ENCODE data around the gene TMEM151A.

TMEM151A gene

DNA sequence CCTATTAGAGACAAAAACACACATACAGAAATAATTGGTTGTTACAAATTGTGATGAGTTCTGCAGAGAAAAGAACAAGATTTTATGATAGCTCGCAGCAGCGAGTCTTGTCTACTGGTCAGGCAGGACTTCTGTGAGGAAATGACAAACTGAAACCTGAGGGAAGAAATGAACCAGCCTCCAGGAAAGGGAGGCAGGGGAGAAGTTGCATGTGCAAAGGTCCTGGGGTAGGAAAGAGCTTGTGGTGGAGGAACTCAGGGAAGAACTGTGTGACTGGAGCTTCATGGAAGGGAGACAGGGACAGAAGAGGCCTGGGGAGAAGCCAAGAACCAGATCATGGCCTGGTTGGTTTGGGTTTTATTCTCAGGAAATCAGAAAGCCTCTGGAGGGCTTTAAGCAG, 32.5 kb upstream of the TMEM151A start:
- H3K9me3 ChIP-seq (ENCODE audit: control insufficient read depth in 1 of 2, low read length in 2 of 2), result no peaks in the 10 kb centered on the region
- H3K4me3 ChIP-seq (ENCODE audit: low read depth in 1 of 2, low read length in 2 of 2), result no peak overlapping the region
- no peak overlapping the region for H3K9ac ChIP-seq (ENCODE audit: low read depth in 1 of 2, low read length in 2 of 2)
- peaks cover 0 to 4% of the 10 kb centered on the region in 2 donors for H3K27me3 ChIP-seq (ENCODE audit: control insufficient read depth in 1 of 2, insufficient read depth in 2 of 2, low read length in 2 of 2)
- H3K36me3 ChIP-seq (ENCODE audit: control insufficient read depth in 1 of 2, insufficient read depth in 2 of 2, low read length in 2 of 2), result peaks cover 15 to 30% of the 10 kb centered on the region in 2 donors
- peaks cover 5 to 15% of the 10 kb centered on the region in 2 donors for H3K4me1 ChIP-seq (ENCODE audit: control insufficient read depth in 1 of 2, insufficient read depth in 2 of 2, low read length in 2 of 2)
- no peak overlapping the region for H3K27ac ChIP-seq (ENCODE audit: low read depth, low read length)

- H3K27me3 ChIP-seq (ENCODE audit: control insufficient read depth in 1 of 2, insufficient read depth in 2 of 2, low read length in 2 of 2), result peaks cover 0 to 4% of the 10 kb centered on the region in 2 donors
- no peak overlapping the region for H3K9ac ChIP-seq (ENCODE audit: low read depth in 1 of 2, low read length in 2 of 2)
- no peak overlapping the region for H3K27ac ChIP-seq (ENCODE audit: low read depth, low read length)
- no peaks in the 10 kb centered on the region for H3K9me3 ChIP-seq (ENCODE audit: control insufficient read depth in 1 of 2, low read length in 2 of 2)
- H3K4me1 ChIP-seq (ENCODE audit: control insufficient read depth in 1 of 2, insufficient read depth in 2 of 2, low read length in 2 of 2), result peaks cover 5 to 15% of the 10 kb centered on the region in 2 donors
- H3K36me3 ChIP-seq (ENCODE audit: control insufficient read depth in 1 of 2, insufficient read depth in 2 of 2, low read length in 2 of 2), result peaks cover 16 to 36% of the 10 kb centered on the region in 2 donors
- H3K4me3 ChIP-seq (ENCODE audit: low read depth in 1 of 2, low read length in 2 of 2), result no peak overlapping the region
Observed at GRCh38 chr11:66259956-66260355, 31.7 kb upstream of the TMEM151A start.

- H3K36me3 ChIP-seq (ENCODE audit: control insufficient read depth in 1 of 2, insufficient read depth in 2 of 2, low read length in 2 of 2), result peaks cover 16 to 36% of the 10 kb centered on the region in 2 donors
- no peak overlapping the region for H3K4me3 ChIP-seq (ENCODE audit: low read depth in 1 of 2, low read length in 2 of 2)
- peaks cover 9 to 14% of the 10 kb centered on the region in 2 donors for H3K4me1 ChIP-seq (ENCODE audit: control insufficient read depth in 1 of 2, insufficient read depth in 2 of 2, low read length in 2 of 2)
- H3K9ac ChIP-seq (ENCODE audit: low read depth in 1 of 2, low read length in 2 of 2), result no peak overlapping the region
- H3K27me3 ChIP-seq (ENCODE audit: control insufficient read depth in 1 of 2, insufficient read depth in 2 of 2, low read length in 2 of 2), result peaks cover 0 to 4% of the 10 kb centered on the region in 2 donors
- H3K27ac ChIP-seq (ENCODE audit: low read depth, low read length), result no peak overlapping the region
- H3K9me3 ChIP-seq (ENCODE audit: control insufficient read depth in 1 of 2, low read length in 2 of 2), result no peaks in the 10 kb centered on the region
Observed at GRCh38 chr11:66261578-66261977, 30.1 kb upstream of the TMEM151A start.

DNA sequence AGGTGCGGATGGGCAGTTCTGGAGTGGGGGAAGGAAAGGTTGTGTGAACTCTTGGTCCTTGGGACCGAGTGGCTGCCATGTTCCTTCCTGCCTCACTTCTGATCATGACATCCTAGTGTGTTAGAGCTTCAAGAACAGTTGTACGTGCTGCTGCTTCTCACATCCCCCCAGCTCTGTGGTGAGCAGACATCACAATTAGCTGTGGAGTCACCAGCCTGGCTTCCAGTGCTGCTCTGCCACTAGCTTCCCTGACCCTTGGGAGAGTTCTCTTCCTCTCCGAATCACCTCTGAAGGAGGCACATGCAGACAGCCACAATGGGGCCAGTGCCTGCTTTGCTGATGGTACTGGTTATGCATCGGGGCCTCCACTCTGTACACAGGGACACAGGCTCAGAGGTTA, 29.5 kb upstream of the TMEM151A start:
- H3K9ac ChIP-seq (ENCODE audit: low read depth in 1 of 2, low read length in 2 of 2), result no peak overlapping the region
- H3K4me3 ChIP-seq (ENCODE audit: low read depth in 1 of 2, low read length in 2 of 2), result no peak overlapping the region
- no peaks in the 10 kb centered on the region for H3K9me3 ChIP-seq (ENCODE audit: control insufficient read depth in 1 of 2, low read length in 2 of 2)
- peaks cover 14% of the 10 kb centered on the region in 2 donors for H3K4me1 ChIP-seq (ENCODE audit: control insufficient read depth in 1 of 2, insufficient read depth in 2 of 2, low read length in 2 of 2)
- peaks cover 16 to 36% of the 10 kb centered on the region in 2 donors for H3K36me3 ChIP-seq (ENCODE audit: control insufficient read depth in 1 of 2, insufficient read depth in 2 of 2, low read length in 2 of 2)
- H3K27ac ChIP-seq (ENCODE audit: low read depth, low read length), result no peak overlapping the region
- H3K27me3 ChIP-seq (ENCODE audit: control insufficient read depth in 1 of 2, insufficient read depth in 2 of 2, low read length in 2 of 2), result peaks cover 0 to under 1% of the 10 kb centered on the region in 2 donors

- Histone ChIP-seq H3K4me3 (ENCODE audit: low read depth in 1 of 2, low read length in 2 of 2) (no peak overlapping the region), H3K36me3 (ENCODE audit: control insufficient read depth in 1 of 2, insufficient read depth in 2 of 2, low read length in 2 of 2) (peaks cover 16 to 36% of the 10 kb centered on the region in 2 donors), H3K9me3 (ENCODE audit: control insufficient read depth in 1 of 2, low read length in 2 of 2) (no peaks in the 10 kb centered on the region), H3K9ac (ENCODE audit: low read depth in 1 of 2, low read length in 2 of 2) (no peak overlapping the region), H3K27me3 (ENCODE audit: control insufficient read depth in 1 of 2, insufficient read depth in 2 of 2, low read length in 2 of 2) (no peaks in the 10 kb centered on the region), H3K27ac (ENCODE audit: low read depth, low read length) (no peak overlapping the region), H3K4me1 (ENCODE audit: control insufficient read depth in 1 of 2, insufficient read depth in 2 of 2, low read length in 2 of 2) (peaks cover 14% of the 10 kb centered on the region in 2 donors)
Observed at GRCh38 chr11:66262696-66263095, 29.0 kb upstream of the TMEM151A start.

DNA sequence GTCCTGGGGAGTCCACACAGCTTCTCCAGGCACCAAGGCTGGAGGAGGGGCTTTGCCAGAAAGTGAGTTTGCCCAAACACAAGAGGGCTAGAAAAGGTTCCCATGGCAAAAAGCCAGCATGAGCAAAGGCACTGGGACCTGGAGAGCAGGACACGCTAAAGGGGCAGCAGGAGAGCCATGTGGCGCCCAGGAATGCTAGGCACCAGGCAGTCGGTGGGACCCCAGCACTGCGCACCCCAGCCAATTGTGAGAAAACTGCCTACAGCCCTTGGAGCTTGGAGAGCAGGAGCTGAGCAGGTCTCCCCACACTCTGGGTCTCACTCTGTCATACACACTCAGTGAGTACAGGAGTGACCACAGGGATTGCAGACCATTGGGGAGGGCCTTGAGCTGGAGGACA, 28.5 kb upstream of the TMEM151A start:
- Histone ChIP-seq H3K9ac (ENCODE audit: low read depth in 1 of 2, low read length in 2 of 2) (no peak overlapping the region), H3K36me3 (ENCODE audit: control insufficient read depth in 1 of 2, insufficient read depth in 2 of 2, low read length in 2 of 2) (peaks cover 16 to 36% of the 10 kb centered on the region in 2 donors), H3K27ac (ENCODE audit: low read depth, low read length) (no peak overlapping the region), H3K4me3 (ENCODE audit: low read depth in 1 of 2, low read length in 2 of 2) (no peak overlapping the region), H3K27me3 (ENCODE audit: control insufficient read depth in 1 of 2, insufficient read depth in 2 of 2, low read length in 2 of 2) (no peaks in the 10 kb centered on the region), H3K9me3 (ENCODE audit: control insufficient read depth in 1 of 2, low read length in 2 of 2) (no peaks in the 10 kb centered on the region), H3K4me1 (ENCODE audit: control insufficient read depth in 1 of 2, insufficient read depth in 2 of 2, low read length in 2 of 2) (peaks cover 14% of the 10 kb centered on the region in 2 donors)

DNA sequence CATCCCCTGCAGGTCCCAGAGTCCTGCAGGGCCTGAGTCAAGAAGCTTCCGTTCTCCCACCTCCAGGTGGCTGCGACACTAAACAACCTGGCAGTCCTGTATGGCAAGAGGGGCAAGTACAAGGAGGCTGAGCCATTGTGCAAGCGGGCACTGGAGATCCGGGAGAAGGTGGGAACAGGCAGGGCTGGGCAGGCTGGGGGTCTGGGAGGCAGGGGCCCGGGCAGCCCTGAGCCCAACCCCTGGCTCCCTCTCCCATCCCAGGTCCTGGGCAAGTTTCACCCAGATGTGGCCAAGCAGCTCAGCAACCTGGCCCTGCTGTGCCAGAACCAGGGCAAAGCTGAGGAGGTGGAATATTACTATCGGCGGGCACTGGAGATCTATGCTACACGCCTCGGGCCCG, 27.9 kb upstream of the TMEM151A start:
- H3K27ac ChIP-seq (ENCODE audit: low read depth, low read length), result no peak overlapping the region
- no peak overlapping the region for H3K4me3 ChIP-seq (ENCODE audit: low read depth in 1 of 2, low read length in 2 of 2)
- H3K9me3 ChIP-seq (ENCODE audit: control insufficient read depth in 1 of 2, low read length in 2 of 2), result no peaks in the 10 kb centered on the region
- peaks cover 16 to 36% of the 10 kb centered on the region in 2 donors for H3K36me3 ChIP-seq (ENCODE audit: control insufficient read depth in 1 of 2, insufficient read depth in 2 of 2, low read length in 2 of 2)
- no peaks in the 10 kb centered on the region for H3K27me3 ChIP-seq (ENCODE audit: control insufficient read depth in 1 of 2, insufficient read depth in 2 of 2, low read length in 2 of 2)
- peaks cover 9 to 10% of the 10 kb centered on the region in 2 donors for H3K4me1 ChIP-seq (ENCODE audit: control insufficient read depth in 1 of 2, insufficient read depth in 2 of 2, low read length in 2 of 2)
- no peak overlapping the region for H3K9ac ChIP-seq (ENCODE audit: low read depth in 1 of 2, low read length in 2 of 2)

- no peaks in the 10 kb centered on the region for H3K9me3 ChIP-seq (ENCODE audit: control insufficient read depth in 1 of 2, low read length in 2 of 2)
- peaks cover 16 to 36% of the 10 kb centered on the region in 2 donors for H3K36me3 ChIP-seq (ENCODE audit: control insufficient read depth in 1 of 2, insufficient read depth in 2 of 2, low read length in 2 of 2)
- no peak overlapping the region for H3K27ac ChIP-seq (ENCODE audit: low read depth, low read length)
- peaks cover 10 to 13% of the 10 kb centered on the region in 2 donors for H3K4me1 ChIP-seq (ENCODE audit: control insufficient read depth in 1 of 2, insufficient read depth in 2 of 2, low read length in 2 of 2)
- H3K4me3 ChIP-seq (ENCODE audit: low read depth in 1 of 2, low read length in 2 of 2), result no peak overlapping the region
- H3K9ac ChIP-seq (ENCODE audit: low read depth in 1 of 2, low read length in 2 of 2), result no peak overlapping the region
- no peaks in the 10 kb centered on the region for H3K27me3 ChIP-seq (ENCODE audit: control insufficient read depth in 1 of 2, insufficient read depth in 2 of 2, low read length in 2 of 2)
Observed at GRCh38 chr11:66264383-66264782, 27.3 kb upstream of the TMEM151A start.

GRCh38 chr11:66264914-66265313, 26.8 kb upstream of the TMEM151A start:
- H3K9me3 ChIP-seq (ENCODE audit: control insufficient read depth in 1 of 2, low read length in 2 of 2), result no peaks in the 10 kb centered on the region
- no peaks in the 10 kb centered on the region for H3K27me3 ChIP-seq (ENCODE audit: control insufficient read depth in 1 of 2, insufficient read depth in 2 of 2, low read length in 2 of 2)
- peaks cover 13 to 18% of the 10 kb centered on the region in 2 donors for H3K4me1 ChIP-seq (ENCODE audit: control insufficient read depth in 1 of 2, insufficient read depth in 2 of 2, low read length in 2 of 2)
- H3K9ac ChIP-seq (ENCODE audit: low read depth in 1 of 2, low read length in 2 of 2), result no peak overlapping the region
- no peak overlapping the region for H3K27ac ChIP-seq (ENCODE audit: low read depth, low read length)
- H3K4me3 ChIP-seq (ENCODE audit: low read depth in 1 of 2, low read length in 2 of 2), result no peak overlapping the region
- peaks cover 16 to 36% of the 10 kb centered on the region in 2 donors for H3K36me3 ChIP-seq (ENCODE audit: control insufficient read depth in 1 of 2, insufficient read depth in 2 of 2, low read length in 2 of 2)

DNA sequence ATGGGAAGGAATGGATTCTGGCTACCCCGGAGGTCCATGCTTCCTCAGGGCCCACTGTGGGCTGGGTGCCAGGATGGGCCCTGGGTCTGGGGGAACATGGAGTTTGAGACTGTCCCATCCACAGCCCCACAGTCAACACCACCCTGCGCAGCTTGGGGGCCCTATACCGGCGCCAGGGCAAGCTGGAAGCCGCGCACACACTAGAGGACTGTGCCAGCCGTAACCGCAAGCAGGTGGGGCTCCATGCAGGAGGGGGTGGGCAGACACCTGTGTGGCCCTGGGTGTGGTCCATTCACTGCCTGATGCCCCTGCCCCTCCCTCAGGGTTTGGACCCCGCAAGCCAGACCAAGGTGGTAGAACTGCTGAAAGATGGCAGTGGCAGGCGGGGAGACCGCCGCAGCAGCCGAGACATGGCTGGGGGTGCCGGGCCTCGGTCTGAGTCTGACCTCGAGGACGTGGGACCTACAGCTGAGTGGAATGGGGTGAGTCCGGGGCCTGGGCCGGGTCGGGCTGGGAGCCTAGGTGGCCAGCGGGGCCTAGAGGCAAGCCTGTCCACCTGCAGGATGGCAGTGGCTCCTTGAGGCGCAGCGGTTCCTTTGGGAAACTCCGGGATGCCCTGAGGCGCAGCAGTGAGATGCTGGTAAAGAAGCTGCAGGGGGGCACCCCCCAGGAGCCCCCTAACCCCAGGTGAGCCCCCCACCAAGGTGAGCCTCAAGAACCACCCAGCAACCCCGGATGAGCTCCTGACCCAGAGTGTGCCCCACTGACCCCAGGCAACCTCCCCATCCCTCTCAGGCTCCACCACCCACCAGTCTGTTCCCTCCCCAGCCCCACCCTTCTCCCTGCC, 25.9 kb upstream of the TMEM151A start:
- no peaks in the 10 kb centered on the region for H3K9me3 ChIP-seq (ENCODE audit: control insufficient read depth in 1 of 2, low read length in 2 of 2)
- peaks cover 17 to 21% of the 10 kb centered on the region in 2 donors for H3K4me1 ChIP-seq (ENCODE audit: control insufficient read depth in 1 of 2, insufficient read depth in 2 of 2, low read length in 2 of 2)
- H3K4me3 ChIP-seq (ENCODE audit: low read depth in 1 of 2, low read length in 2 of 2), result no peak overlapping the region
- no peak overlapping the region for H3K9ac ChIP-seq (ENCODE audit: low read depth in 1 of 2, low read length in 2 of 2)
- H3K27me3 ChIP-seq (ENCODE audit: control insufficient read depth in 1 of 2, insufficient read depth in 2 of 2, low read length in 2 of 2), result no peaks in the 10 kb centered on the region
- peaks cover 16 to 40% of the 10 kb centered on the region in 2 donors for H3K36me3 ChIP-seq (ENCODE audit: control insufficient read depth in 1 of 2, insufficient read depth in 2 of 2, low read length in 2 of 2)
- H3K27ac ChIP-seq (ENCODE audit: low read depth, low read length), result no peak overlapping the region

All from duodenal mucosa (tissue), 2 donors.